Right atrium auricular region (tissue), 2 donors: Measurements from ENCODE around the gene ZNF726. TPM values are rescaled to one million over a fixed set of nuclear protein-coding genes. Genes with fewer than 3 reads are reported as not detected.
"Not testable (repeated sequence)": the region's sequence is repeated elsewhere in the genome, so short reads cannot be mapped to it uniquely, and the experiment has no call there.

ENCODE experiments used
- DNase-seq: peaks from one replicate; pipeline ENCODE4 v3.0.0-alpha.2; 2019; ENCODE audit warnings: low spot score
- H3K27ac ChIP-seq, 2 donors: fragments of 200-600 bp; sonication (generic); 1 replicate in 1 of 2; 2 replicates in 1 of 2; pipeline ENCODE4 v1.5.1; 2016 to 2019
- H3K27me3 ChIP-seq, 2 donors: fragments of 200-600 bp; sonication (generic); one replicate each; pipeline versions ENCODE4 v1.5.1 to v1.6.0; 2017 to 2019
- H3K36me3 ChIP-seq: fragments of 200-600 bp; sonication (generic); one replicate; pipeline ENCODE4 v1.5.1; 2016
- H3K4me1 ChIP-seq, 2 donors: fragments of 200-600 bp; sonication (generic); one replicate each; pipeline versions ENCODE4 v1.5.1 to v1.6.0; 2017 to 2019
- H3K4me3 ChIP-seq, 2 donors: fragments of 200-600 bp; sonication (generic); 1 replicate in 1 of 2; 2 replicates in 1 of 2; pipeline ENCODE4 v1.5.1; 2017 to 2019; ENCODE audit warnings: mild to moderate bottlenecking in 1 of 2, moderate library complexity in 1 of 2
- H3K9me3 ChIP-seq, 2 donors: fragments of 200-600 bp; sonication (generic); one replicate each; pipeline ENCODE4 v1.5.1; 2019
- total RNA-seq, 2 donors: library from RNA; depleted of rRNA; stranded (reverse); fragments of >200 nt; gene quantifications; one replicate each; pipeline ENCODE4 v1.1.0, GENCODE V29; 2016
- TF ChIP-seq, protein P1 (sequence below), 2 donors: fragments of 200-600 bp; sonication (generic); IDR thresholded peaks; one replicate each; pipeline ENCODE4 v1.5.1; 2019; ENCODE audit warnings: antibody characterized with exemption in 2 of 2

The ZNF726 gene
- total RNA-seq, 2 donors from 2014 or later, result not detected

DNA sequence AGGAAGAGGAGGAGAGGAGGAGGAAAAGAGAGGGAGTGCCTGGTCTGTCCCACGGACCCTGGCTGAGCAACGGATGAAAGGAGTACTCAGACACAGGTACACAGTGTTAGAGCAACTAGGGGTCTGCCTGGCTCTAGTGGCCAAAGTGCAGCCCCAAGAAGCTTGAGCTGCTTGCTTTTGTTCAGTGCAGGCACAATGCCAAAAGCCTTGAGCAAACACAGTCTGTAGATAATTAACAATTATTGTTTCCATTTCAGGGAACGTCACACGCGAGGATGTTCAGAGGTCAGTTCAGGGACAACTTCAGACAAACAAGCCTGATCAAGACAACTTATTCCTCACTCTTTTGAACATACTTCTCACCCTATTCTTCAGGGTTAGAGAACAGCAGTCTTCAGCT lies 32.2 kb upstream of the ZNF726 start:
- H3K27me3 ChIP-seq, result no peaks in the 10 kb centered on the region
- DNase-seq, result no peak
- H3K27ac ChIP-seq, result no peak overlapping the region

DNA sequence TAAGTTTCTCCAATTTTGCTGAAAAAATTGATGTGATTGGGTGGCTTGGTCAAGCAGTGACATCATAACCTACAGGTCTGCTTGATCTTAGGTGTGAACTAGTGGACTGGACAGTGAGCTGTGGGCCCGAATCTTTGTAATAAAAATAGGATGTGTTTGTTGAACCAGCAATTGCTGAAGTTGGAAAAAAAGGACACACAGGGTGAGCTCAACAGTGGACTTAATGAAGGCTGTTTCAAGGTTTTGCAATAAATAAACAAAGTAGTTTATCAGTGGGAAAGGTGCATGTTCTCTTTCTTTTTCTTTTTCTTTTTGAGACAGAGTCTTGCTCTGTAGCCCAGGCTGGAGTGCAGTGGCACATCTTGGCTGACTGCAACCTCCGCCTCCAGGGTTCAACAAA lies 30.3 kb upstream of the ZNF726 start:
- H3K4me3 ChIP-seq, result no peak overlapping the region
- no peak for DNase-seq
- no peaks in the 10 kb centered on the region for H3K4me1 ChIP-seq
- no peaks in the 10 kb centered on the region for H3K27me3 ChIP-seq
- no peak overlapping the region for H3K27ac ChIP-seq
- H3K36me3 ChIP-seq, result no peaks in the 10 kb centered on the region
- TF ChIP-seq, protein P1, sequence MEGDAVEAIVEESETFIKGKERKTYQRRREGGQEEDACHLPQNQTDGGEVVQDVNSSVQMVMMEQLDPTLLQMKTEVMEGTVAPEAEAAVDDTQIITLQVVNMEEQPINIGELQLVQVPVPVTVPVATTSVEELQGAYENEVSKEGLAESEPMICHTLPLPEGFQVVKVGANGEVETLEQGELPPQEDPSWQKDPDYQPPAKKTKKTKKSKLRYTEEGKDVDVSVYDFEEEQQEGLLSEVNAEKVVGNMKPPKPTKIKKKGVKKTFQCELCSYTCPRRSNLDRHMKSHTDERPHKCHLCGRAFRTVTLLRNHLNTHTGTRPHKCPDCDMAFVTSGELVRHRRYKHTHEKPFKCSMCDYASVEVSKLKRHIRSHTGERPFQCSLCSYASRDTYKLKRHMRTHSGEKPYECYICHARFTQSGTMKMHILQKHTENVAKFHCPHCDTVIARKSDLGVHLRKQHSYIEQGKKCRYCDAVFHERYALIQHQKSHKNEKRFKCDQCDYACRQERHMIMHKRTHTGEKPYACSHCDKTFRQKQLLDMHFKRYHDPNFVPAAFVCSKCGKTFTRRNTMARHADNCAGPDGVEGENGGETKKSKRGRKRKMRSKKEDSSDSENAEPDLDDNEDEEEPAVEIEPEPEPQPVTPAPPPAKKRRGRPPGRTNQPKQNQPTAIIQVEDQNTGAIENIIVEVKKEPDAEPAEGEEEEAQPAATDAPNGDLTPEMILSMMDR (IDR thresholded peaks at IDR 0.05), result no peak
- no peaks in the 10 kb centered on the region for H3K9me3 ChIP-seq

More for the DNA sequence above, 32.2 kb upstream of the ZNF726 start:
- Histone ChIP-seq H3K9me3 (no peaks in the 10 kb centered on the region), H3K4me1 (no peaks in the 10 kb centered on the region), H3K36me3 (no peaks in the 10 kb centered on the region), H3K4me3 (no peak overlapping the region)
- TF ChIP-seq, protein P1 (IDR thresholded peaks at IDR 0.05), result no peak

DNA sequence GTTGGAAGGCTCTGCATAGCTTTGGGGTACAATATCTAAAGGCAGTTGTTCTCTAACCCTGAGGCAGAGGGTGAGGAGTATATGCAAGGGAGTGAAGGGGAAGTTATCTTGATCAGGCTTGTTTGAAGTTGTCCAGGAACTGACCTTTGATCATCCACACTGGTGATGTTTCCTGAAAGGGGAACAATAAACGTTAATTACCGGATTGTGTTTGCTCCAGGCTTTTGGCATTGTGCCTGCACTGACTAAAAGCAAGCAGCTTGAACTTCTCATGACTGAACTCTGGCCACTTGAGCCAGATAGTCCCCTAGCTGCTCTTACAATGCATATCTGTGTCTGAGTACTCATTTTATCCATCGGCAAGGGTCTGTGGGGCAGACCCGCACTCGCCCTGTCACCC lies 27.0 kb upstream of the ZNF726 start:
- H3K9me3 ChIP-seq, result no peaks in the 10 kb centered on the region
- H3K4me3 ChIP-seq, result no peak overlapping the region
- no peaks in the 10 kb centered on the region for H3K27me3 ChIP-seq
- TF ChIP-seq, protein P1 (IDR thresholded peaks at IDR 0.05), result no peak
- no peaks in the 10 kb centered on the region for H3K4me1 ChIP-seq
- DNase-seq, result no peak
- H3K36me3 ChIP-seq, result no peaks in the 10 kb centered on the region
- H3K27ac ChIP-seq, result no peak overlapping the region

DNA sequence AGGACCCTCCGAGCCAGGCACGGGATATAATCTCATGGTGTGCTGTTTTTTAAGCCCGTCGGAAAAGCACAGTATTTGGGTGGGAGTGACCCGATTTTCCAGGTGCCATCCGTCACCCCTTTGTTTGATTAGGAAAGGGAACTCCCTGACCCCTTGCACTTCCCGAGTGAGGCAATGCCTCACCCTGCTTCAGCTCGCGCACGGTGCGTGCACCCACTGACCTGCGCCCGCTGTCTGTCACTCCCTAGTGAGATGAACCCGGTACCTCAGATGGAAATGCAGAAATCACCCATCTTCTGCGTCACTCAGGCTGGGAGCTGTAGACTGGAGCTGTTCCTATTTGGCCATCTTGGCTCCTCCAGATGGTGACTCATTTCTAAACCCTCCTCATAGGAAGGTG lies 18.6 kb upstream of the ZNF726 start:
- not testable (repeated sequence) for H3K4me1 ChIP-seq, H3K27ac ChIP-seq, DNase-seq, H3K27me3 ChIP-seq, H3K36me3 ChIP-seq, H3K4me3 ChIP-seq, H3K9me3 ChIP-seq

DNA sequence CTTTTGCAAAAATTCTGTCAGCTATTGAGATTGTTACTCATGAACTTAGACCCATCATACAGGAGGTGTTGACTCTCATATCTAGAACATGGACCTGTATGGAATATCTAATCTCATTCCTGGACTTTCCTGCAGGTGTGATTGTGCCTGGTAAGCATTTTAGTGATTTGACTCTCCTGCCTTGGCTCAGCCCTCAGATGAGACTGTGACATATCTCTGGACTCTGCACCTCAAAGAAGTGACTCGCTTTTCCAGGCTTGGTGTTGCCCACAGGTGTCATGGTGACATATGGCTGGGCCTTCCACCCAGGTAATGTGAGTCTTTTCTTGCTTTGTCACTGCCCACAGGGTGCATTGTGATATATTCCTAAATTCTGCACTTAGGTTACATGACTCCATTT lies 17.8 kb upstream of the ZNF726 start:
- Histone ChIP-seq H3K4me1 (no peaks in the 10 kb centered on the region), H3K27ac (no peak overlapping the region), H3K9me3 (no peaks in the 10 kb centered on the region), H3K36me3 (no peaks in the 10 kb centered on the region), H3K4me3 (no peak overlapping the region), H3K27me3 (no peaks in the 10 kb centered on the region)
- DNase-seq, result no peak
- TF ChIP-seq, protein P1 (IDR thresholded peaks at IDR 0.05), result no peak

DNA sequence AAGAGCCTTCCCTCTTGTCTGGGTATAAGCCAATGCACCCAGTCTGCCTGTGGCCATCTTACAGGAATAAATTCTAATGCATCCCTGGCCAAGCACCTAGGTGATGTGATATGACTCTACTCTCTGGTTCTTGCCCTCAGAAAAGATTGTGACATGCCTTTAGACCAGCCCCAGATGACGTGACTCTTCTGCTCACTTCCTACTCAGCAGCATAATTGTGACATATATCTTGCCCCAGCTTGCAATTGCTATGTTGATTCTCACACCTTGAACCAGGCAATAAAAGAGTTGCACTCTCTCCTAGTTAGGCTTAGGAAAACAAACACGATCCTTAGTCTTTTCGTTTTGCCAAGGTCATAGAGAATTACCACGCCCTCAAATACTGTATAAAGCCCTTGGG lies 13.3 kb upstream of the ZNF726 start:
- no peak overlapping the region for H3K4me3 ChIP-seq
- H3K27ac ChIP-seq, result no peak overlapping the region
- no peaks in the 10 kb centered on the region for H3K36me3 ChIP-seq
- no peak for DNase-seq
- H3K4me1 ChIP-seq, result no peaks in the 10 kb centered on the region
- H3K27me3 ChIP-seq, result no peaks in the 10 kb centered on the region
- TF ChIP-seq, protein P1 (IDR thresholded peaks at IDR 0.05), result no peak
- H3K9me3 ChIP-seq, result peaks cover 0 to 22% of the 10 kb centered on the region in 2 donors
